WTC11 (cell line): ENCODE measurements around the gene SBNO2.

Experiments used
- FOXP1 ChIP-seq: sonication (generic); formaldehyde crosslinking; IDR thresholded peaks from 2 replicates; pipeline ENCODE4 v1.8.0; 2022; ENCODE audit warnings: missing genetic modification reagents, mild to moderate bottlenecking, moderate library complexity, borderline replicate concordance
- IRF2 ChIP-seq: sonication (generic); formaldehyde crosslinking; IDR thresholded peaks from 2 replicates; pipeline ENCODE4 v1.8.0; 2022; ENCODE audit warnings: low read depth, missing genetic modification reagents, borderline replicate concordance
- MXD4 ChIP-seq: fragments of 250-450 bp; sonication (Bioruptor Pico); IDR thresholded peaks from 2 replicates; pipeline ENCODE4 v1.8.0; 2021; ENCODE audit warnings: mild to moderate bottlenecking, moderate library complexity, borderline replicate concordance
- NFYB ChIP-seq: sonication (generic); formaldehyde crosslinking; conservative IDR thresholded peaks from 2 replicates; pipeline ENCODE4 v1.8.0; 2022; ENCODE audit warnings: low read depth, missing genetic modification reagents
- NR3C1 ChIP-seq: sonication (generic); formaldehyde crosslinking; conservative IDR thresholded peaks from 2 replicates; pipeline ENCODE4 v1.8.1; 2023; ENCODE audit warnings: low read depth, mild to moderate bottlenecking, missing genetic modification reagents
- RORB ChIP-seq: fragments of 250-450 bp; sonication (Bioruptor Pico); IDR thresholded peaks from 2 replicates; pipeline ENCODE4 v1.9.0; 2021; ENCODE audit warnings: mild to moderate bottlenecking
- SMAD4 ChIP-seq: sonication (generic); formaldehyde crosslinking; IDR thresholded peaks from 2 replicates; pipeline ENCODE4 v1.8.0; 2022; ENCODE audit warnings: mild to moderate bottlenecking, missing genetic modification reagents
- SP1 ChIP-seq: sonication (generic); formaldehyde crosslinking; conservative IDR thresholded peaks from 2 replicates; pipeline ENCODE4 v1.8.1; 2022; ENCODE audit warnings: missing genetic modification reagents
- ZNF121 ChIP-seq: sonication (generic); formaldehyde crosslinking; IDR thresholded peaks from 2 replicates; pipeline ENCODE4 v1.8.0; 2023; ENCODE audit warnings: missing genetic modification reagents
- TF ChIP-seq, protein P1 (sequence below): sonication (generic); formaldehyde crosslinking; IDR thresholded peaks from 2 replicates; pipeline ENCODE4 v1.8.1; 2023; ENCODE audit warnings: mild to moderate bottlenecking, missing genetic modification reagents
- TF ChIP-seq, protein P2 (sequence below): sonication (generic); formaldehyde crosslinking; conservative IDR thresholded peaks from 2 replicates; pipeline ENCODE4 v1.8.1; 2023; ENCODE audit warnings: mild to moderate bottlenecking, low read depth, missing genetic modification reagents, moderate library complexity
- TF ChIP-seq, protein P3 (sequence below): fragments of 200-600 bp; IDR thresholded peaks from 2 replicates; pipeline ENCODE4 v1.8.0; 2022; ENCODE audit warnings: antibody characterized with exemption

DNA sequence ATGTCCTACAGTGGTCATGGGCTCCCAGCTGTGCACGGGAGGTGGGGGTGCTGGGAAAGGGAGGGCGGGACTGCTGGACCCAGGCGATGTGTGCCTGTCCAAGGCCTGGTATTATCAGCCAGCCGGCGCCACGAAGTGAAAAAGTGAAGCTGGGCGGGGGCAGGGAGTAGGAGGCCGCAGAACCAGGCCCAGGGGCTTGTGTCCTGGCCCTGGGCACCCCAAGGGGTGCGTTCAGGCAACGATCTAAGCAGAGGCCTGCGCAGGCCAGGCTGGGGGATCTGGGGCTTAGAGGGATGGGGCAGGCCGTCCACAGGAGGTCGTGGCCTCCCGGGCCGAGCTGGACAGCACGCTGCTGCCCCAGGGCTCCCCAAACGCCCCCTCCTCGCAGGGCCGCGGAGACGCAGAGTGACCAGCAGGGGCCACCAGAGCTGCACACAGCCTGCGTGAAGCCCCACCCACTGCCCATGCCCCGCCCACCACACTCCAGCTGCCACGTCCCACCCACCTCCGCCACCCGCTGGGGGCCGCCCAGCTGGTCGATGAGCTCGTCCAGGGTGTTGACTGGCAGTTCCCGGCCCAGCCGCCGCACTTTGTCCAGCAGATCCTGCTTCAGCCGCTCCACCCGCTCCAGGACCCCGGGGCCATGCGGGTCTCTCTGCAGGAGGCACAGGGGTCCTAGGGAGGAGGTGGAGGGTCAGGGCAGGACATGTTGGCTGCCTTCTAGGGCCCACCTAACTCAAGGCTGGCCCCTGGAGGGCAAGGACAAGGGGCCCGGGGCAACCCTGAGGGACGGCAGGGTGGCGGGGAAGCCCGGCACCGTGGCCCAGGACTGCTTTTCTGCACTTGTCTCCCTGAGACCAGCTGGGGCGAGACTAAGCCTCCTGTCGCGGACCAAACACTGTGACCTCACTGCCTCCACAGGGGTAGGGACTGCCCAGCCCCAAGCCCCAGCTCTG, 60.8 kb downstream of the SBNO2 start:
- TF ChIP-seq, protein P1, sequence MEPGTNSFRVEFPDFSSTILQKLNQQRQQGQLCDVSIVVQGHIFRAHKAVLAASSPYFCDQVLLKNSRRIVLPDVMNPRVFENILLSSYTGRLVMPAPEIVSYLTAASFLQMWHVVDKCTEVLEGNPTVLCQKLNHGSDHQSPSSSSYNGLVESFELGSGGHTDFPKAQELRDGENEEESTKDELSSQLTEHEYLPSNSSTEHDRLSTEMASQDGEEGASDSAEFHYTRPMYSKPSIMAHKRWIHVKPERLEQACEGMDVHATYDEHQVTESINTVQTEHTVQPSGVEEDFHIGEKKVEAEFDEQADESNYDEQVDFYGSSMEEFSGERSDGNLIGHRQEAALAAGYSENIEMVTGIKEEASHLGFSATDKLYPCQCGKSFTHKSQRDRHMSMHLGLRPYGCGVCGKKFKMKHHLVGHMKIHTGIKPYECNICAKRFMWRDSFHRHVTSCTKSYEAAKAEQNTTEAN (CRISPR knock-in tag): no peak
- no peak for TF ChIP-seq RORB (CRISPR knock-in tag)
- TF ChIP-seq SP1 (CRISPR knock-in tag): peak; percentile 96
- TF ChIP-seq, protein P2, sequence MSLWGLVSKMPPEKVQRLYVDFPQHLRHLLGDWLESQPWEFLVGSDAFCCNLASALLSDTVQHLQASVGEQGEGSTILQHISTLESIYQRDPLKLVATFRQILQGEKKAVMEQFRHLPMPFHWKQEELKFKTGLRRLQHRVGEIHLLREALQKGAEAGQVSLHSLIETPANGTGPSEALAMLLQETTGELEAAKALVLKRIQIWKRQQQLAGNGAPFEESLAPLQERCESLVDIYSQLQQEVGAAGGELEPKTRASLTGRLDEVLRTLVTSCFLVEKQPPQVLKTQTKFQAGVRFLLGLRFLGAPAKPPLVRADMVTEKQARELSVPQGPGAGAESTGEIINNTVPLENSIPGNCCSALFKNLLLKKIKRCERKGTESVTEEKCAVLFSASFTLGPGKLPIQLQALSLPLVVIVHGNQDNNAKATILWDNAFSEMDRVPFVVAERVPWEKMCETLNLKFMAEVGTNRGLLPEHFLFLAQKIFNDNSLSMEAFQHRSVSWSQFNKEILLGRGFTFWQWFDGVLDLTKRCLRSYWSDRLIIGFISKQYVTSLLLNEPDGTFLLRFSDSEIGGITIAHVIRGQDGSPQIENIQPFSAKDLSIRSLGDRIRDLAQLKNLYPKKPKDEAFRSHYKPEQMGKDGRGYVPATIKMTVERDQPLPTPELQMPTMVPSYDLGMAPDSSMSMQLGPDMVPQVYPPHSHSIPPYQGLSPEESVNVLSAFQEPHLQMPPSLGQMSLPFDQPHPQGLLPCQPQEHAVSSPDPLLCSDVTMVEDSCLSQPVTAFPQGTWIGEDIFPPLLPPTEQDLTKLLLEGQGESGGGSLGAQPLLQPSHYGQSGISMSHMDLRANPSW (CRISPR knock-in tag): no peak
- TF ChIP-seq NR3C1 (CRISPR knock-in tag): no peak
- no peak for TF ChIP-seq FOXP1 (CRISPR knock-in tag)
- TF ChIP-seq MXD4: no peak
- TF ChIP-seq IRF2 (CRISPR knock-in tag): no peak
- no peak for TF ChIP-seq ZNF121
- TF ChIP-seq, protein P3, sequence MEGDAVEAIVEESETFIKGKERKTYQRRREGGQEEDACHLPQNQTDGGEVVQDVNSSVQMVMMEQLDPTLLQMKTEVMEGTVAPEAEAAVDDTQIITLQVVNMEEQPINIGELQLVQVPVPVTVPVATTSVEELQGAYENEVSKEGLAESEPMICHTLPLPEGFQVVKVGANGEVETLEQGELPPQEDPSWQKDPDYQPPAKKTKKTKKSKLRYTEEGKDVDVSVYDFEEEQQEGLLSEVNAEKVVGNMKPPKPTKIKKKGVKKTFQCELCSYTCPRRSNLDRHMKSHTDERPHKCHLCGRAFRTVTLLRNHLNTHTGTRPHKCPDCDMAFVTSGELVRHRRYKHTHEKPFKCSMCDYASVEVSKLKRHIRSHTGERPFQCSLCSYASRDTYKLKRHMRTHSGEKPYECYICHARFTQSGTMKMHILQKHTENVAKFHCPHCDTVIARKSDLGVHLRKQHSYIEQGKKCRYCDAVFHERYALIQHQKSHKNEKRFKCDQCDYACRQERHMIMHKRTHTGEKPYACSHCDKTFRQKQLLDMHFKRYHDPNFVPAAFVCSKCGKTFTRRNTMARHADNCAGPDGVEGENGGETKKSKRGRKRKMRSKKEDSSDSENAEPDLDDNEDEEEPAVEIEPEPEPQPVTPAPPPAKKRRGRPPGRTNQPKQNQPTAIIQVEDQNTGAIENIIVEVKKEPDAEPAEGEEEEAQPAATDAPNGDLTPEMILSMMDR: peak; percentile 74
- no peak for TF ChIP-seq SMAD4
- no peak for TF ChIP-seq NFYB (CRISPR knock-in tag)
